Choroid plexus epithelial cell (primary cell): Measurements from ENCODE around the gene UCKL1.
"Not testable (repeated sequence)": the region's sequence is repeated elsewhere in the genome, so short reads cannot be mapped to it uniquely, and the experiment has no call there.

Experiments
- DNase-seq: peaks from one replicate; pipeline ENCODE4 v3.0.0-alpha.2; 2010; ENCODE audit warnings: low read depth
- H3K4me3 ChIP-seq: 2 replicates; pipeline ENCODE4 v1.5.1; 2011; ENCODE audit warnings: low read depth, mild to moderate bottlenecking, control low read depth, low read length, moderate library complexity
- TF ChIP-seq, protein P1 (sequence below): conservative IDR thresholded peaks from 2 replicates; pipeline ENCODE4 v1.5.1; 2011; ENCODE audit warnings: low read depth, mild to moderate bottlenecking, control low read depth, inconsistent platforms, low read length, moderate library complexity

UCKL1 gene

DNA sequence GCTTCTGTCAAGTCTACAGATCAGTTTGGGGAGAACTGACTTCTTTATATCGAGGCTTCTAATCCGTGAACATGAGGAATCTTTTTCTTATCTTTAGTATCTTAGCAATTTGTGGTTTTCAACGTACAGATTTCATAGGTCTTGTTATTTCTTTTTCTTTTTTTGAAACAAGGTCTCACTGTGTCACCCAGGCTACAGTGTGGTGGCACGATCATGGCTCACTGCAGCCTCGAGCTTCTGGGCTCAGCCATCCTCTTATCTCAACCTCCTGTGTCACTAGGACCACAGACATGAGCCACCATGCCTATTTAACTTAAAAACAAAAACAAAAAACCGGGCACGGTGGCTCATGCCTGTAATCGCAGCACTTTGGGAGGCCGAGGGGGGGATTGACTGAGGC is 32.0 kb downstream of the UCKL1 start:
- DNase-seq = no peak
- TF ChIP-seq, protein P1, sequence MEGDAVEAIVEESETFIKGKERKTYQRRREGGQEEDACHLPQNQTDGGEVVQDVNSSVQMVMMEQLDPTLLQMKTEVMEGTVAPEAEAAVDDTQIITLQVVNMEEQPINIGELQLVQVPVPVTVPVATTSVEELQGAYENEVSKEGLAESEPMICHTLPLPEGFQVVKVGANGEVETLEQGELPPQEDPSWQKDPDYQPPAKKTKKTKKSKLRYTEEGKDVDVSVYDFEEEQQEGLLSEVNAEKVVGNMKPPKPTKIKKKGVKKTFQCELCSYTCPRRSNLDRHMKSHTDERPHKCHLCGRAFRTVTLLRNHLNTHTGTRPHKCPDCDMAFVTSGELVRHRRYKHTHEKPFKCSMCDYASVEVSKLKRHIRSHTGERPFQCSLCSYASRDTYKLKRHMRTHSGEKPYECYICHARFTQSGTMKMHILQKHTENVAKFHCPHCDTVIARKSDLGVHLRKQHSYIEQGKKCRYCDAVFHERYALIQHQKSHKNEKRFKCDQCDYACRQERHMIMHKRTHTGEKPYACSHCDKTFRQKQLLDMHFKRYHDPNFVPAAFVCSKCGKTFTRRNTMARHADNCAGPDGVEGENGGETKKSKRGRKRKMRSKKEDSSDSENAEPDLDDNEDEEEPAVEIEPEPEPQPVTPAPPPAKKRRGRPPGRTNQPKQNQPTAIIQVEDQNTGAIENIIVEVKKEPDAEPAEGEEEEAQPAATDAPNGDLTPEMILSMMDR = no peak

DNA sequence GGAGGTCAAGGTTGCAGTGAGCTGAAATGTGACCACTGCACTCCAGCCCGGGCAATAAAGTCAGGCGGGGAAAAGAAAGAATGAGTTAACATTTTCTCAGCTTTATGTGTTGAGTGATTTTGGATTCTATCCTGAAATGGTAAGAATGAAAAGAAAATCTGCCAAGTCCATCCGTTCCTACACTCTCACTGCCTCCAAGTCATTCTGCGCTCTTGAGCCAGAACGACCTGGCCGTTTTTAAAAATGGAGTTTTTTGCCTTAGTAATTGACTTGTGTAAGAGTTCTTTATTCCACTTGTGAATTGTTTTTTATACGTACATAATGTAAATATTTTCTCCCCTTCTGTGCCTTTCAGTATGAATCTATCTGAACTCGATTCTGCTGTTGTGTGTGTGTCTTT is 32.6 kb downstream of the UCKL1 start:
- no peak overlapping the region for H3K4me3 ChIP-seq
- TF ChIP-seq, protein P1 = no peak
- no peak for DNase-seq

More for the DNA sequence above, 32.0 kb downstream of the UCKL1 start:
- H3K4me3 ChIP-seq = no peak overlapping the region

DNA sequence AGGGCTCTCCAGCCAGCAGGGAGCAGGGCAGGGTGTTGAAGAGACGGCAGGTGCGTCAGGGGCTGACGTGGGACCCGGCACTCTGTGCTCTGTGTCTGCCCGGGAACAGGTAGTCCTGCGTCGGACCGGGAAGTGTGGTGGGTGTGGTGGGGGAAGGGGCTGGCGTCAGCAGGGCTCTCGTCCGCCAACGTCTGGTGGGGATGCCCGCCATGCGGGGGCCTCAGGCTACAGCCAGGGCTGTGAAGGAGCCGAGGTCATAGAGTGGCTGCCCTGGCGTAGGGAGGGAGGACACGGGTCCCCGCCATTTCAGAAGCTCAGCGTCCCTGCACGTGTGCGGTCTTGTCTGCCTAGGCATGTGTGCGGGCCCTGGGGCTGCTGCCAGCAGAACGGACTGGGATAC is 36.0 kb downstream of the UCKL1 start:
- no peak overlapping the region for H3K4me3 ChIP-seq
- DNase-seq = no peak

DNA sequence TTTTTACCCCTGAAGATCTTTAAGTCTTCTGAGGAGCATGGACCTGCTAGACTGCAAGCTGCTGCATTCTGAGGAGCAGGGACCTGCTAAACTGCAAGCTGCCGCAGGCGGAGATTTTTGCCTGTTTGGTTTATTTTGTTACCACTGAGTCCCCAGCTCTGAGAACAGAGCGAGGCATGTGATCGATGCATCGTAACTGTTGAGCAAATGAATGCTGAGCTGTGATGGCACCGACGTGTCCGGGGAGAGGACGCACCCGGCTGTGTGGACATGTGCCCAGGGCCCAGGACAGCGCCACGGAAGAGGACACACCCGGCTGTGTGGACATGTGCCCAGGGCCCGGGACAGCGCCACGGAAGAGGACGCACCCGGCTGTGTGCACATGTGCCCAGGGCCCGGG is 37.1 kb downstream of the UCKL1 start:
- DNase-seq = no peak
- no peak overlapping the region for H3K4me3 ChIP-seq
- TF ChIP-seq, protein P1 = no peak

More for the DNA sequence above, 36.0 kb downstream of the UCKL1 start:
- TF ChIP-seq, protein P1 = no peak

DNA sequence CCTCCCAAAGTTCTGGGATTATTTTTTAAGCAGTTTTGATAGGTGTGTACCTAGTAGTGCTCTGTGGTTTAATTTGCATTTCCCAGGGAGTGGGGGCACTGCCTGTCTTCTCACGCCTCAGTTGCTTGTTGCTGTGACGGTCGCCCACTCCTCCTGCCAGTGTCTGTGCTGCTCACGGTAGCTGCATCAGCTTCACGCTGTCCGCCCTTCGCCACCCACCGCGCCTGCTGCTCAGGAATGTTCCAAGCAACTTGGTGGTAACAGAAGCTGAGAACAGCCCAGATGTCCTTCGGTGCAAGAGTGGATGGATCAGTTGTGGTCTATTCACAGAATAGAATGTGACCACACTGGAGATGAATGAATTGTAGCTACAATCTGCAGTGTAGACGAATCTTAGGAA is 38.4 kb downstream of the UCKL1 start:
- TF ChIP-seq, protein P1 = no peak
- no peak for DNase-seq
- H3K4me3 ChIP-seq = no peak overlapping the region

DNA sequence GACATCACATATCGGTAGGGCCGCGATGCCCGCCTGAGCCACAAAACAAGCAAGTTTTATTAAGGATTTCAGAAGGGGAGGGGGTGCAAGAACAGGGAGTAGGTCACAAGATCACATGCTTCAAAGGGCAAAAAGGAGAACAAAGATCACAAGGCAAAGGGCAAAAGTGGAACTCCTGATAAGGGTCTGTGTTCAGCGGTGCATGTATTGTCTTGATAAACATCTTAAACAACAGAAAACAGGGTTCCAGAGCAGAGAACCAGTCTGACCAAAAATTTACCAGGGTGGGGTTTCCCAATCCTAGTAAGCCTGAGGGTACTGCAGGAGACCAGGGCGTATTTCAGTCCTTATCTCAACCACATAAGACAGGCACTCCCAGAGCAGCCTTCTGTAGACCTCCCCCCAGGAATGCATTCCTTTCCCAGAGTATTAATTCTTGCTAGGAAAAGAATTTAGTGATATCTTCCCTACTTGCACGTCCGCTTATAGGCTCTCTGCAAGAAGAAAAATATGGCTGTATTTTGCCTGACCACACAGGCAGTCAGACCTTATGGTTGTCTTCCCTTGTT is 39.8 kb downstream of the UCKL1 start:
- DNase-seq = peak; percentile 21
- H3K4me3 ChIP-seq = not testable (repeated sequence)

DNA sequence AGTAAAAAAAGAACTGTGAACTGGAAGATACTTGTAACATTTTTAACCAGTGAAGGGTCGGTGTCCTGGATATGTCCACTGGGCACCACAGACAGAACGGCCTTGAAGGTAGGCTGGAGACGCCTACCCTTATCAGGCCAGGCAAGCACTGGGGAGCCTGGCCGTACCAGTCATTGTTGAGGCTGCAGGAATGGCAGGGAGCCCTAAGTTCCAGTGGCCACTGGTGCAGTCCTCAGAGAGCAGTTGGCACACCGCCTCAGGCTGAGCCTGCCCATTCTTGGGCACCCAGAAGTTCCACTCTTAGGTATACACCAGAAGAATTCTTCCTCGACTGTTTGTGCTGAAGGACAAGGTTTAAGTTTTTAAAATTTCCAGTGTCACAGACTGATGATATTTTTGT is 40.7 kb downstream of the UCKL1 start:
- DNase-seq = no peak
- TF ChIP-seq, protein P1 = no peak
- no peak overlapping the region for H3K4me3 ChIP-seq
